ENCODE data around the gene DCAF7.

GRCh38 chr17:63623786-63624530, 73.7 kb downstream of the DCAF7 start:
- TF ChIP-seq CTCF (IDR thresholded peaks at IDR 0.05 in 2 of 3, conservative IDR thresholded peaks at IDR 0.05 in 1 of 3; ENCODE audit: borderline replicate concordance in 1 of 3, insufficient read depth in 1 of 3, low read depth in 2 of 3, low read length in 2 of 3) (no peak), ZNF274 (IDR thresholded peaks at IDR 0.05; ENCODE audit: low read depth, low read length) (no peak), EZH2 (IDR thresholded peaks at IDR 0.05) (no peak), EZH2phosphoT487 (IDR thresholded peaks at IDR 0.05; ENCODE audit: borderline replicate concordance) (no peak), YY1 (IDR thresholded peaks at IDR 0.05; ENCODE audit: extremely low read depth, insufficient replicate concordance, low read depth, low read length) (no peak), RAD21 (IDR thresholded peaks at IDR 0.05; ENCODE audit: low read depth) (no peak), SP1 (IDR thresholded peaks at IDR 0.05; ENCODE audit: low read depth) (no peak), POLR2AphosphoS5 (IDR thresholded peaks at IDR 0.05; ENCODE audit: low read depth, low read length) (no peak), JUND (IDR thresholded peaks at IDR 0.05) (no peak), REST (IDR thresholded peaks at IDR 0.05; ENCODE audit: low read depth) (no peak), TCF7L2 (IDR thresholded peaks at IDR 0.05; ENCODE audit: borderline replicate concordance, extremely low read depth, insufficient read depth, insufficient read length) (no peak)
